ENCODE results near the gene CLN6.

- TF ChIP-seq CTCF (conservative IDR thresholded peaks at IDR 0.05; ENCODE audit: low read length) (no peak), EZH2phosphoT487 (IDR thresholded peaks at IDR 0.05; ENCODE audit: borderline replicate concordance, low read depth, low read length) (no peak)
Observed at GRCh38 chr15:68175526-68175925, 54.0 kb downstream of the CLN6 start.
